Heart right ventricle (tissue), 16 donors: ENCODE results near the gene E2F8. TPM values are rescaled to one million over a fixed set of nuclear protein-coding genes. Genes with fewer than 3 reads are reported as not detected.

Experiments
- ATAC-seq, 8 donors: fragments of 200-7000 bp; cut with Tn5 transposase; one replicate each; pipeline ENCODE4 v1.9.1; 2020; ENCODE audit warnings: mild to moderate bottlenecking in 8 of 8, moderate library complexity in 8 of 8, moderate number of reproducible peaks in 1 of 8
- DNase-seq, 2 donors: peaks; one replicate each; pipeline ENCODE4 v3.0.0-alpha.2; 2020
- H3K27ac ChIP-seq, 10 donors: fragments of 200-600 bp; sonication (generic) in 2 of 10; one replicate each; pipeline versions ENCODE4 v1.5.0 to v1.8.0; 2020 to 2022; ENCODE audit warnings: mild to moderate bottlenecking in 3 of 10
- H3K27me3 ChIP-seq, 7 donors: fragments of 200-600 bp; one replicate each; pipeline ENCODE4 v1.8.0; 2021 to 2022; ENCODE audit warnings: mild to moderate bottlenecking in 2 of 7
- H3K36me3 ChIP-seq, 9 donors: fragments of 200-600 bp; sonication (generic) in 1 of 9; one replicate each; pipeline versions ENCODE4 v1.5.0 to v1.8.0; 2020 to 2022; ENCODE audit warnings: mild to moderate bottlenecking in 2 of 9
- H3K4me1 ChIP-seq, 9 donors: fragments of 200-600 bp; sonication (generic) in 1 of 9; one replicate each; pipeline versions ENCODE4 v1.5.0 to v1.8.0; 2020 to 2022; ENCODE audit warnings: mild to moderate bottlenecking in 4 of 9
- H3K4me3 ChIP-seq, 10 donors: fragments of 200-600 bp; sonication (generic) in 2 of 10; one replicate each; pipeline versions ENCODE4 v1.5.0 to v1.8.0; 2020 to 2022; ENCODE audit warnings: mild to moderate bottlenecking in 7 of 10, moderate library complexity in 2 of 10
- H3K9me3 ChIP-seq, 11 donors: fragments of 200-600 bp in 10 of 11; sonication (generic) in 2 of 11; one replicate each; pipeline versions ENCODE4 v1.5.0 to v1.8.0; 2013 to 2022; ENCODE audit warnings: mild to moderate bottlenecking in 2 of 11, control low read depth in 1 of 11, moderate library complexity in 1 of 11
- CTCF ChIP-seq, 9 donors: fragments of 200-600 bp; sonication (generic) in 2 of 9; IDR thresholded peaks; one replicate each; pipeline versions ENCODE4 v1.5.0 to v1.8.0; 2021 to 2022; ENCODE audit warnings: antibody characterized with exemption in 9 of 9, mild to moderate bottlenecking in 5 of 9, moderate library complexity in 1 of 9
- WGBS, 2 donors: extraction: QIAGEN DNeasy Blood & Tissue Kit; methylation state at CpG; one replicate each; pipeline ENCODE4 v1.1.7; 2013; ENCODE audit warnings: inconsistent platforms in 1 of 2; 5-methylcytosine and 5-hydroxymethylcytosine counted together
- intact Hi-C, 10 donors: fragments of 100-400 bp; cut with DNase I; formaldehyde crosslinking; loops; one replicate each; pipeline versions ENCODE4 v1.11.1 to v1.14.2; 2022
- polyA plus RNA-seq, 2 donors: library from polyadenylated mRNA; stranded (reverse); fragments of 200-250 nt; gene quantifications; one replicate each; pipeline ENCODE4 v1.2.3, GENCODE V29; 2013
- total RNA-seq, 10 donors: library from RNA; stranded (reverse); fragmentation: NEBNext Ultra II Directional in 3 of 10; extraction: Animal tissue kit (Norgen Biotek cat#: 25700) in 3 of 10; gene quantifications; one replicate each; pipeline versions ENCODE4 v1.2.1 to v1.2.4, GENCODE V29; 2021 to 2023
- donor health status: Arrhythmogenic right ventricular cardiomyopathy.
- donor health status: ischemic (EF 13 %, LVEDD 7.1; RV severe dilation, severe dysfunction).
- donor health status: healthy with polysubstance abuse.
- donor health status: DM: no; HTN: yes; CAD: no.
- donor health status: DM: no; HTN: no; CAD: no.
- donor health status: ischemic (EF 25% LVEDD 6.9; RV normal size, moderate dysfunction).
- donor health status: ischemic (EF 25% LVEDD 5.7; RV mildly dilated, moderate dysfunction).
- donor health status: healthy.
- donor health status: DM: yes; HTN: yes; CAD: no.
- donor health status: Ischemic cardiomyopathy.
- donor health status: ischemic (EF 35%, LVEDD 5.7; RV mildly dilated, moderate dysfunction).
- donor health status: nonischemic (EF 11% LVEDD 7.7; RV severe dilation, severe dysfunction).
- donor health status: DM: yes; HTN: yes; CAD: no.
- donor health status: PGD.
- donor health status: ischemic (EF 29% LVEDD 5.4; RV normal size, mild dysfunction).
- donor health status: nonischemic (EF 23%, LVEDD 6.1; RV moderate dilation, normal function).

E2F8 gene
- total and polyA plus RNA-seq, 12 donors: 0.73 to 5.0 (median 3.5) TPM

GRCh38 chr11:19243613-19244012, 2.9 kb upstream of the E2F8 start:
- Histone ChIP-seq H3K9me3 (no peaks in the 10 kb centered on the region), H3K36me3 (no peaks in the 10 kb centered on the region), H3K27ac (no peak overlapping the region), H3K4me1 (peaks cover 5 to 46% (median 17%) of the 10 kb centered on the region in 9 donors), H3K4me3 (no peak overlapping the region), H3K27me3 (peaks cover 11 to 65% (median 32%) of the 10 kb centered on the region in 7 donors)
- no peak for DNase-seq
- TF ChIP-seq CTCF (IDR thresholded peaks at IDR 0.05): no peak
- ATAC-seq: no peak
- intact Hi-C loops: loop anchor here in 3 of 10 donors (5.0 to 10.0 kb wide), 2 partner anchors 46 to 169 kb away; no protein-coding TSS in a partner anchor

GRCh38 chr11:19243143-19243542, 2.4 kb upstream of the E2F8 start:
- no peak for TF ChIP-seq CTCF (IDR thresholded peaks at IDR 0.05)
- no peaks in the 10 kb centered on the region for H3K36me3 ChIP-seq
- H3K4me1 ChIP-seq: peaks cover 5 to 49% (median 17%) of the 10 kb centered on the region in 9 donors
- DNase-seq: no peak
- 70% methylated on average over 5 of the region's 5 CpGs for WGBS, 2 donors
- H3K27me3 ChIP-seq: peaks cover 11 to 65% (median 32%) of the 10 kb centered on the region in 7 donors
- intact Hi-C loops: loop anchor here in 3 of 10 donors (5.0 to 10.0 kb wide), 2 partner anchors 46 to 168 kb away; no protein-coding TSS in a partner anchor
- ATAC-seq: no peak
- no peaks in the 10 kb centered on the region for H3K9me3 ChIP-seq
- no peak overlapping the region for H3K4me3 ChIP-seq
- no peak overlapping the region for H3K27ac ChIP-seq

GRCh38 chr11:19242179-19242932, 1.6 kb upstream of the E2F8 start:
- H3K27ac ChIP-seq: no peak overlapping the region
- 11 to 13% methylated on average over 55 of the region's 55 CpGs for WGBS, 2 donors
- ATAC-seq (peak in 2 of 8 donors; percentile 7 to 16), DNase-seq (no peak)
- H3K4me1 ChIP-seq: peaks cover 5 to 49% (median 17%) of the 10 kb centered on the region in 9 donors
- peaks cover 11 to 65% (median 32%) of the 10 kb centered on the region in 7 donors for H3K27me3 ChIP-seq
- TF ChIP-seq CTCF (IDR thresholded peaks at IDR 0.05): no peak
- peaks cover 0 to 2% (median 0%) of the 10 kb centered on the region in 9 donors for H3K36me3 ChIP-seq
- H3K4me3 ChIP-seq: peak overlapping the region; percentile 46 to 74 (median 68)
- intact Hi-C loops: loop anchor here in 3 of 10 donors (5.0 to 10.0 kb wide), 2 partner anchors 45 to 168 kb away; no protein-coding TSS in a partner anchor
- H3K9me3 ChIP-seq: no peaks in the 10 kb centered on the region

- Histone ChIP-seq H3K27me3 (peaks cover 11 to 60% (median 32%) of the 10 kb centered on the region in 7 donors), H3K4me3 (peak overlapping the region; percentile 46 to 74 (median 68)), H3K27ac (peak overlapping the region in 1 of 10 donors; percentile 34), H3K36me3 (peaks cover 0 to 10% (median 0%) of the 10 kb centered on the region in 9 donors), H3K9me3 (no peaks in the 10 kb centered on the region), H3K4me1 (peaks cover 5 to 49% (median 17%) of the 10 kb centered on the region in 9 donors)
- TF ChIP-seq CTCF (IDR thresholded peaks at IDR 0.05): no peak
- DNase-seq: peak; percentile 10 to 30
- ATAC-seq: peak in 7 of 8 donors; percentile 36 to 74 (median 54)
- 0 to 1% methylated on average over 66 to 92 of the region's 92 CpGs for WGBS, 2 donors
- intact Hi-C loops: loop anchor here in 3 of 10 donors (5.0 to 10.0 kb wide), 2 partner anchors 44 to 167 kb away; no protein-coding TSS in a partner anchor
These were observed 774 bp upstream of the E2F8 start for GRCh38 chr11:19241260-19242178.
